Measurements from ENCODE around the gene TAF4. TPM values are rescaled to one million over a fixed set of nuclear protein-coding genes. Genes with fewer than 3 reads are reported as not detected.

Gene TAF4
- total RNA-seq, 1 experiment from 2014 or later, result 19.5 TPM

DNA sequence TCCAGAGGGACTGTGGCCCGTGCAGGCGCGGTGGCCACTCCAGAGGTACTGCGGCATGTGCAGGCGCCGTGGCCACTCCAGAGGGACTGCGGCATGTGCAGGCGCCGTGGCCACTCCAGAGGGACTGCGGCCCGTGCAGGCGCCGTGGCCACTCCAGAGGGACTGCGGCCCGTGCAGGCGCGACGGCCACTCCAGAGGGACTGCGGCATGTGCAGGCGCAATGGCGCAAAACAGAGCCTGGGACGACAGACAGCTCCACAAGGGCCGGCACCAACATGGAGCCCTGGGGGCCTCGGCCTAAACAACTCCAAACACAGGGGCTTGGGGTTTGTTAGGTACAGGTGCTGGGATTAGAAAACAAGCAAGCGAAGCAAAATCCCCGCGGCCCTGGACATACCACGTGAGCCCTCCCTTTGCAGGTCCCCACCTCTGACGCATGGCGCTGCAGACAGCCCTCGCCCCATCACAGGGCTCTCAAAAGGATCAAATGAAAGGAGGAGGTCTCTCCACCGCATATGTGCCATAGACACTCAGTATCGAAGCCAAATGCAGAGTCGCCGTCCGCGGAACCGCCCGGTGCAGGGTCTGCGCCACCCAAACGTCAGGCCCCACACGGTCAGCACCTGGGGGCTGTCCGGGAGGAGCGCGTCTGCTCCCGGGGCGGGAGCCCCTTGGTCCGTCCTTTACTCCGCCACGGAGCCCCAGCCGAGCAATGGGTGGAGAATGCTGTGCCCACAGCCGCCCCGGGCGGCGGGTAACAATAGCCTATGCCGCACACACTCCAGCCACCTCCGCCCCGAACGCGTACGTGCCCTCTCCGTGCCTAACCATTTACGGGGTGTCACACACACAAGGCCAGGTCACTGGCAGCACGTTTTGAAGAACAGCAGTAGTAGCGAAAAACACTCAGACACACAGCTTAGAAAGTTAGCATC, 85.7 kb downstream of the TAF4 start:
- no peaks in the 10 kb centered on the region for H3K9me3 ChIP-seq (ENCODE audit: low read length)
- H2AFZ ChIP-seq (ENCODE audit: low read length), result no peak overlapping the region
- no peak overlapping the region for H3K9ac ChIP-seq (ENCODE audit: low read length)
- H3K27me3 ChIP-seq (ENCODE audit: low read length), result no peaks in the 10 kb centered on the region
- no peak for DNase-seq
- peaks cover under 1% of the 10 kb centered on the region; the same call in 1 of the 2 replicates for H3K36me3 ChIP-seq (ENCODE audit: insufficient read depth, low read length)
- peaks cover 24% of the 10 kb centered on the region for H3K79me2 ChIP-seq (ENCODE audit: low read length)
- no peak overlapping the region for H3K4me3 ChIP-seq (ENCODE audit: low read length)
- no peak overlapping the region for H3K27ac ChIP-seq (ENCODE audit: low read length)
- no peaks in the 10 kb centered on the region for H3K4me1 ChIP-seq (ENCODE audit: low read length)
- no peaks in the 10 kb centered on the region for H3K9me2 ChIP-seq (replicated peaks; ENCODE audit: insufficient read depth, low read length)
- H3K4me2 ChIP-seq (ENCODE audit: low read depth, low read length, poor library complexity, severe bottlenecking), result no peak overlapping the region
- H4K20me1 ChIP-seq (ENCODE audit: insufficient read depth, low read depth, low read length), result peaks cover 11% of the 10 kb centered on the region; the same call in 1 of the 2 replicates

DNA sequence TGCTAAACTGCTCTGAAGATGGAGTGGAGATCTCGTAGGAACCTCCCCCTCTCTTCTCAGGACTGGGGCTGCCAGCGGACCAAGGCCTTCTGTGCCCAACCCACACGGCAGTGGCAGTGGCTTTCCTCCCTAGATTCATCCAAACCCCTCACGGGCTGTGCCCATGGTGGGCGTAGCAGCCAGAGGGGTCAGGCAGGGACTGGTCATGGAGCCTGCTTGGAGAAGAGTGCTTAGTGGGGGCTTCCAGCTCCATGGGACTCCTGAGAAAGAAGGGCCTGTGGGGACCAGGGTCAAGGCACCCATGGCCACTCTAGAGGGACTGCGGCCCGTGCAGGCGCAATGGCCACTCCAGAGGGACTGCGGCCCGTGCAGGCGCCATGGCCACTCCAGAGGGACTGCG, 86.6 kb downstream of the TAF4 start:
- H4K20me1 ChIP-seq (ENCODE audit: insufficient read depth, low read depth, low read length), result peaks cover 11% of the 10 kb centered on the region; the same call in 1 of the 2 replicates

DNA sequence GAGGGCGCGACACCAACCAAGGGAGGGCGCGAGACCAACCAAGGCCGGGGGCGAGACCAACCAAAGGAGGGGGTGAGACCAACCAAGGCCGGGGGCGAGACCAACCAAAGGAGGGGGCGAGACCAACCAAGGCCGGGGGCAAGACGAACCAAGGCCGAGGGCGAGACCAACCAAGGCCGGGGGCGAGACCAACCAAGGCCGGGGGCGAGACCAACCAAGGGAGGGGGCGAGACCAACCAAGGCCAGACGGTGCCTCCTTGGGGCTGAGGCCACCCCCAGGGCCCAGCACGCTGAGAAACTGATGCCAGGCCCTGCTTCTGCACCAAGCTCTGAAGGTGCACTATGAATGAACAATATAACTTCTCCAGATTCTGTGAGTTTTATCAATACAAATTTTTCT, 87.2 kb downstream of the TAF4 start:
- H3K9me3 ChIP-seq (ENCODE audit: low read length), result no peaks in the 10 kb centered on the region
- no peaks in the 10 kb centered on the region for H3K27me3 ChIP-seq (ENCODE audit: low read length)
- no peak overlapping the region for H3K4me2 ChIP-seq (ENCODE audit: low read depth, low read length, poor library complexity, severe bottlenecking)
- no peaks in the 10 kb centered on the region for H3K9me2 ChIP-seq (replicated peaks; ENCODE audit: insufficient read depth, low read length)
- no peak for DNase-seq
- H3K27ac ChIP-seq (ENCODE audit: low read length), result no peak overlapping the region
- no peak overlapping the region for H3K9ac ChIP-seq (ENCODE audit: low read length)
- no peak overlapping the region for H3K4me3 ChIP-seq (ENCODE audit: low read length)
- H2AFZ ChIP-seq (ENCODE audit: low read length), result no peak overlapping the region
- peaks cover 20% of the 10 kb centered on the region for H3K79me2 ChIP-seq (ENCODE audit: low read length)
- no peaks in the 10 kb centered on the region; the same call in 1 of the 2 replicates for H3K36me3 ChIP-seq (ENCODE audit: insufficient read depth, low read length)
- H3K4me1 ChIP-seq (ENCODE audit: low read length), result no peaks in the 10 kb centered on the region
- H4K20me1 ChIP-seq (ENCODE audit: insufficient read depth, low read depth, low read length), result peaks cover 11% of the 10 kb centered on the region; the same call in 1 of the 2 replicates

More for the DNA sequence above, 86.6 kb downstream of the TAF4 start:
- DNase-seq, result no peak
- H3K27ac ChIP-seq (ENCODE audit: low read length), result no peak overlapping the region
- H3K36me3 ChIP-seq (ENCODE audit: insufficient read depth, low read length), result no peaks in the 10 kb centered on the region; the same call in 1 of the 2 replicates
- no peak overlapping the region for H3K4me2 ChIP-seq (ENCODE audit: low read depth, low read length, poor library complexity, severe bottlenecking)
- H2AFZ ChIP-seq (ENCODE audit: low read length), result no peak overlapping the region
- no peaks in the 10 kb centered on the region for H3K4me1 ChIP-seq (ENCODE audit: low read length)
- peaks cover 21% of the 10 kb centered on the region for H3K79me2 ChIP-seq (ENCODE audit: low read length)
- no peaks in the 10 kb centered on the region for H3K9me3 ChIP-seq (ENCODE audit: low read length)
- no peak overlapping the region for H3K9ac ChIP-seq (ENCODE audit: low read length)
- H3K4me3 ChIP-seq (ENCODE audit: low read length), result no peak overlapping the region
- no peaks in the 10 kb centered on the region for H3K27me3 ChIP-seq (ENCODE audit: low read length)
- H3K9me2 ChIP-seq (replicated peaks; ENCODE audit: insufficient read depth, low read length), result no peaks in the 10 kb centered on the region

DNA sequence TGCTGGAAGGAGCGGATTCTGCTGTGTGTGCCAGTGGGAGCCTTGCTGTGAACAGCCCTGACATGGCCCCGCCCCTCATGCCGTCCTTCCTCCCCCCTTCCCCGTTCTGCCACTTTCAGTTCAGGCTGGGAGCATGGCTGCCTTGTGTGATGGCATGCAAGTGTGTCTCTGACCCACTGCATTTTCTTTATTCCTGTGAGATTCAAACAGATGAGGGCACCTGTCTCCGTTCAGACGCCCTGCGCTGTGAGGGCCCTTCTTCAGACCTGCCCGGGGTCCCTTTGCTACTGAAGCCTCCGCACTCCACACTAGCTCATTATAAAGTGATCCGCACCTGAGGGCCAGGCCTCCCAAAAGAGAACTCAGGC, 88.3 kb downstream of the TAF4 start:
- H3K9ac ChIP-seq (ENCODE audit: low read length), result no peak overlapping the region
- no peak for DNase-seq
- H3K4me3 ChIP-seq (ENCODE audit: low read length), result no peak overlapping the region
- H3K9me3 ChIP-seq (ENCODE audit: low read length), result no peaks in the 10 kb centered on the region
- no peaks in the 10 kb centered on the region for H3K9me2 ChIP-seq (replicated peaks; ENCODE audit: insufficient read depth, low read length)
- no peaks in the 10 kb centered on the region for H3K4me1 ChIP-seq (ENCODE audit: low read length)
- peaks cover 11% of the 10 kb centered on the region; the same call in 1 of the 2 replicates for H4K20me1 ChIP-seq (ENCODE audit: insufficient read depth, low read depth, low read length)
- no peak overlapping the region for H2AFZ ChIP-seq (ENCODE audit: low read length)
- H3K36me3 ChIP-seq (ENCODE audit: insufficient read depth, low read length), result no peaks in the 10 kb centered on the region; the same call in 1 of the 2 replicates
- H3K79me2 ChIP-seq (ENCODE audit: low read length), result peaks cover 14% of the 10 kb centered on the region
- no peak overlapping the region for H3K4me2 ChIP-seq (ENCODE audit: low read depth, low read length, poor library complexity, severe bottlenecking)
- H3K27ac ChIP-seq (ENCODE audit: low read length), result no peak overlapping the region
- H3K27me3 ChIP-seq (ENCODE audit: low read length), result no peaks in the 10 kb centered on the region

DNA sequence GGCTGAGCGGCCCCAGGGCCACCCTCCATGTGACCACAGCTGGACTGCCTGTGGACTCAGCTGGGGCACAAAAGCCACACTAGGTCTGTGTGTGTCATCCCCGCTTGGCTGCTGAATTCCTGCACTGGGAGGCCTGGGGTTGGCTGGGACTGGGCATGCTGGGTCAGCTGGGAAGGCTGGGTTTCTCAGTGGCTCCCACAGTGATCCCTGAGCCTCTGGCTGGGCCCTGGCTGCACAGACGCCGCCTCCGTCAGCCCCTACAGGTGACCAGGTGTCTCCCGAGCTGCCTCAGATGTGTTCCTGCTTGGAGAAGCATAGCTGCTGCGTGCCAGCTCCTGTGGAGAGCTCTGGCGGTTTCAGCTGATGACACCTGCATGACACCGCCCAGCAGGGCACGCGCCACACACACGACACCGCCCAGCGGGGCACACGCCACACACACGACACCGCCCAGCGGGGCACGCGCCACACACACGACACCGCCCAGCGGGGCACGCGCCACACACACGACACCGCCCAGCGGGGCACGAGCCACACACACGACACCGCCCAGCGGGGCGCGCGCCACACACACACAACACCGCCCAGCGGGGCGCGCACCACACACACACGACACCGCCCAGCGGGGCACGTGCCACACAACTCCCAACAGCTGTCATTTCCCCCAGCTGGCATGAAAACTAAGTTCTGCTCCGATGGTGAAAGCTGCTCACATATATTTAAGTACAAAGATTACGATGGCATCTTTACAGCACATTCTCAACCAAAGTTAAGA, 88.8 kb downstream of the TAF4 start:
- no peaks in the 10 kb centered on the region for H3K9me2 ChIP-seq (replicated peaks; ENCODE audit: insufficient read depth, low read length)
- no peaks in the 10 kb centered on the region; the same call in 1 of the 2 replicates for H3K36me3 ChIP-seq (ENCODE audit: insufficient read depth, low read length)
- peaks cover 9% of the 10 kb centered on the region for H3K79me2 ChIP-seq (ENCODE audit: low read length)
- no peak overlapping the region for H3K4me3 ChIP-seq (ENCODE audit: low read length)
- no peaks in the 10 kb centered on the region for H3K9me3 ChIP-seq (ENCODE audit: low read length)
- peaks cover 11% of the 10 kb centered on the region; the same call in 1 of the 2 replicates for H4K20me1 ChIP-seq (ENCODE audit: insufficient read depth, low read depth, low read length)
- no peaks in the 10 kb centered on the region for H3K27me3 ChIP-seq (ENCODE audit: low read length)
- no peak overlapping the region for H3K9ac ChIP-seq (ENCODE audit: low read length)
- no peak overlapping the region for H3K4me2 ChIP-seq (ENCODE audit: low read depth, low read length, poor library complexity, severe bottlenecking)
- DNase-seq, result no peak
- H3K4me1 ChIP-seq (ENCODE audit: low read length), result no peaks in the 10 kb centered on the region
- no peak overlapping the region for H3K27ac ChIP-seq (ENCODE audit: low read length)
- H2AFZ ChIP-seq (ENCODE audit: low read length), result no peak overlapping the region

DNA sequence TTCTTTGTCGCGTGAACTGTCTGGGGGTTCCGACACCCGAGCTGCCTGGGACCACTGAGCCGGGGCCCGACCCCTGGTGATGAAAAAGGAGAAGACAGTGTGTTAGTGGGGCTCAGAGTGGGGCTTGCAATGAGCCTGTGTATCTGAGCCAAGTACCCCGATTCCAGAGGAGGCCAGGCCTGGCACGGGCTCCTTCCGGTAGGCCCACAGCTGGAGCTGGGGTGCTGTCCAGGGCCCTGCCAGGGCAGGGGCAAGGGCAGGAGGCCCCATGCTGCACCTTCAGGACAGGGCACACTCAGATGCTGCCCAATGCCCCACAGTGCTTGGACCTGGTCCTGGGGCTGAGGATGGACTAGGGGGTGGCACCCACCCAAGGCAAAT, 89.4 kb downstream of the TAF4 start:
- no peaks in the 10 kb centered on the region for H3K4me1 ChIP-seq (ENCODE audit: low read length)
- H3K79me2 ChIP-seq (ENCODE audit: low read length), result peaks cover 6% of the 10 kb centered on the region
- H3K9me3 ChIP-seq (ENCODE audit: low read length), result no peaks in the 10 kb centered on the region
- H3K36me3 ChIP-seq (ENCODE audit: insufficient read depth, low read length), result no peaks in the 10 kb centered on the region; the same call in 1 of the 2 replicates
- H3K27ac ChIP-seq (ENCODE audit: low read length), result no peak overlapping the region
- no peaks in the 10 kb centered on the region for H3K9me2 ChIP-seq (replicated peaks; ENCODE audit: insufficient read depth, low read length)
- H3K4me2 ChIP-seq (ENCODE audit: low read depth, low read length, poor library complexity, severe bottlenecking), result no peak overlapping the region
- H3K9ac ChIP-seq (ENCODE audit: low read length), result no peak overlapping the region
- H3K4me3 ChIP-seq (ENCODE audit: low read length), result no peak overlapping the region
- H4K20me1 ChIP-seq (ENCODE audit: insufficient read depth, low read depth, low read length), result peaks cover 11% of the 10 kb centered on the region; the same call in 1 of the 2 replicates
- no peak overlapping the region for H2AFZ ChIP-seq (ENCODE audit: low read length)
- no peak for DNase-seq
- H3K27me3 ChIP-seq (ENCODE audit: low read length), result no peaks in the 10 kb centered on the region

- no peak overlapping the region for H3K4me3 ChIP-seq (ENCODE audit: low read length)
- peaks cover 3% of the 10 kb centered on the region; the same call in 1 of the 2 replicates for H3K79me2 ChIP-seq (ENCODE audit: low read length)
- H3K27me3 ChIP-seq (ENCODE audit: low read length), result no peaks in the 10 kb centered on the region
- no peaks in the 10 kb centered on the region for H3K4me1 ChIP-seq (ENCODE audit: low read length)
- no peak overlapping the region for H3K4me2 ChIP-seq (ENCODE audit: low read depth, low read length, poor library complexity, severe bottlenecking)
- no peak for DNase-seq
- no peak overlapping the region for H2AFZ ChIP-seq (ENCODE audit: low read length)
- H3K27ac ChIP-seq (ENCODE audit: low read length), result no peak overlapping the region
- H3K9me3 ChIP-seq (ENCODE audit: low read length), result no peaks in the 10 kb centered on the region
- H4K20me1 ChIP-seq (ENCODE audit: insufficient read depth, low read depth, low read length), result peaks cover 7% of the 10 kb centered on the region; the same call in 1 of the 2 replicates
- no peaks in the 10 kb centered on the region; the same call in 1 of the 2 replicates for H3K36me3 ChIP-seq (ENCODE audit: insufficient read depth, low read length)
- no peaks in the 10 kb centered on the region for H3K9me2 ChIP-seq (replicated peaks; ENCODE audit: insufficient read depth, low read length)
- no peak overlapping the region for H3K9ac ChIP-seq (ENCODE audit: low read length)
These were observed 90.1 kb downstream of the TAF4 start for GRCh38 chr20:61975407-61976129.
